Ovary (tissue), 9 donors: ENCODE results near the gene IL23R. TPM values are rescaled to one million over a fixed set of nuclear protein-coding genes. Genes with fewer than 3 reads are reported as not detected.

Experiments used
- DNase-seq, 5 donors: peaks; one replicate each; pipeline ENCODE4 v3.0.0-alpha.2; 2019 to 2020
- H3K27ac ChIP-seq, 2 donors: fragments of 200-600 bp; one replicate each; pipeline versions ENCODE4 v1.5.1 to v1.8.0; 2019 to 2022
- H3K27me3 ChIP-seq: fragments of 200-600 bp; one replicate; pipeline ENCODE4 v1.8.0; 2022
- H3K36me3 ChIP-seq: fragments of 200-600 bp; sonication (generic); one replicate; pipeline ENCODE4 v1.5.1; 2019
- H3K4me1 ChIP-seq: one replicate; pipeline ENCODE4 v1.8.1; 2013; ENCODE audit warnings: mild to moderate bottlenecking, moderate library complexity; ENCODE audit not compliant: insufficient read depth
- H3K4me3 ChIP-seq: fragments of 200-600 bp; sonication (generic); one replicate; pipeline ENCODE4 v1.5.1; 2017
- H3K9me3 ChIP-seq, 2 donors: fragments of 200-600 bp in 1 of 2; sonication (generic) in 1 of 2; one replicate each; pipeline versions ENCODE4 v1.5.1 to v1.8.1; 2013 to 2019; ENCODE audit warnings: mild to moderate bottlenecking in 1 of 2, moderate library complexity in 1 of 2
- EP300 ChIP-seq: sonication (generic); formaldehyde crosslinking; IDR thresholded peaks from one replicate; pipeline ENCODE4 v1.6.1; 2017; ENCODE audit warnings: antibody characterized with exemption
- POLR2A ChIP-seq: fragments of 450-650 bp; IDR thresholded peaks from one replicate; pipeline ENCODE4 v1.6.1; 2017; ENCODE audit warnings: antibody characterized with exemption, mild to moderate bottlenecking, moderate library complexity
- WGBS, 3 donors: extraction: QIAGEN DNeasy Blood & Tissue Kit in 1 of 3; methylation state at CpG; one replicate each; pipeline versions ENCODE4 v1.1.5 to v1.1.7; 2013 to 2017; 5-methylcytosine and 5-hydroxymethylcytosine counted together
- intact Hi-C, 4 donors: fragments of 100-400 bp; cut with DNase I; formaldehyde crosslinking; loops; one replicate each; pipeline versions ENCODE4 v1.11.0 to v1.15.1; 2022 to 2023
- polyA plus RNA-seq, 2 donors: library from polyadenylated mRNA; stranded (reverse); fragments of 200-250 nt in 1 of 2; fragments of 350-450 nt in 1 of 2; fragmentation: Illumina TruSeq in 1 of 2; extraction: RNeasy Lipid Tissue Mini Kit (QIAGEN cat#74804) in 1 of 2; gene quantifications; one replicate each; pipeline ENCODE4 v1.2.3, GENCODE V29; 2013 to 2014
- total RNA-seq, 7 donors: library from RNA; depleted of rRNA in 2 of 7; stranded (reverse); fragments of >200 nt in 2 of 7; fragmentation: NEBNext Ultra II Directional in 3 of 7; extraction: Animal tissue kit (Norgen Biotek cat#: 25700) in 3 of 7; gene quantifications; one replicate each; pipeline versions ENCODE4 v1.1.0 to v1.2.4, GENCODE V29; 2016 to 2023
- TF ChIP-seq, protein P1 (sequence below), 3 donors: fragments of 450-650 bp in 2 of 3; fragments of 200-600 bp in 1 of 3; IDR thresholded peaks; one replicate each; pipeline versions ENCODE4 v1.5.1 to v1.8.0; 2016 to 2022; ENCODE audit warnings: antibody characterized with exemption in 3 of 3, mild to moderate bottlenecking in 1 of 3
- donor health status: DM: no; HTN: no; CAD: no; lungs with moderate emphysema.
- donor health status: DM: no; HTN: no; CAD: no.
- donor health status: Bipolar disorder and iron deficiency.
- donor health status: DM: yes; HTN: yes; CAD: no.
- donor health status: DM: no; HTN: no; CAD: no.
- donor health status: DM: yes; HTN: yes; CAD: no.

IL23R gene
- total and polyA plus RNA-seq, 9 donors, result 0.02 to 0.68 TPM; not detected in 7

DNA sequence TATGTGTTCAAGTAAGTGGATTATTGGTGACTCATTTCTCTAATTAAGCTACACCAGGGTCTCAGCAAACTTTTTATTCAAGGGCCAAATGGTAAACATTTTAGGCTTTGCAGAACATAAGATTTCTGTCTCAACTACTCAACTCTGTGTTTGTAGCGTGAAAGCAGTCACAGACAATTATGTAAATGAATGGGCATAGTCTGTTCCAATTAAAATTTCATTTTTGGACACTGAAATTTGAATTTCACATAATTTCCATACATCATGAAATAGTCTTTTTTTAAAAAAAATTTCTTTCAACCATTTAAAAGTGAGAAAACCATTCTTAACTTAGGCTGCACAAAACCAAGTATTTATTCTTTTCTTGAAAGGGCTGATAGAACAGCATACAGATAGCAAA lies 50.1 kb downstream of the IL23R start:
- 96 to 100% (median 100%) methylated on average over 1 of the region's 1 CpG for WGBS, 3 donors
- no peaks in the 10 kb centered on the region for H3K9me3 ChIP-seq
- H3K27me3 ChIP-seq, result no peaks in the 10 kb centered on the region
- H3K36me3 ChIP-seq, result no peaks in the 10 kb centered on the region
- no peak overlapping the region for H3K27ac ChIP-seq
- no peak for DNase-seq
- no peaks in the 10 kb centered on the region for H3K4me1 ChIP-seq
- TF ChIP-seq EP300 (no peak), POLR2A (no peak)
- TF ChIP-seq, protein P1, sequence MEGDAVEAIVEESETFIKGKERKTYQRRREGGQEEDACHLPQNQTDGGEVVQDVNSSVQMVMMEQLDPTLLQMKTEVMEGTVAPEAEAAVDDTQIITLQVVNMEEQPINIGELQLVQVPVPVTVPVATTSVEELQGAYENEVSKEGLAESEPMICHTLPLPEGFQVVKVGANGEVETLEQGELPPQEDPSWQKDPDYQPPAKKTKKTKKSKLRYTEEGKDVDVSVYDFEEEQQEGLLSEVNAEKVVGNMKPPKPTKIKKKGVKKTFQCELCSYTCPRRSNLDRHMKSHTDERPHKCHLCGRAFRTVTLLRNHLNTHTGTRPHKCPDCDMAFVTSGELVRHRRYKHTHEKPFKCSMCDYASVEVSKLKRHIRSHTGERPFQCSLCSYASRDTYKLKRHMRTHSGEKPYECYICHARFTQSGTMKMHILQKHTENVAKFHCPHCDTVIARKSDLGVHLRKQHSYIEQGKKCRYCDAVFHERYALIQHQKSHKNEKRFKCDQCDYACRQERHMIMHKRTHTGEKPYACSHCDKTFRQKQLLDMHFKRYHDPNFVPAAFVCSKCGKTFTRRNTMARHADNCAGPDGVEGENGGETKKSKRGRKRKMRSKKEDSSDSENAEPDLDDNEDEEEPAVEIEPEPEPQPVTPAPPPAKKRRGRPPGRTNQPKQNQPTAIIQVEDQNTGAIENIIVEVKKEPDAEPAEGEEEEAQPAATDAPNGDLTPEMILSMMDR (IDR thresholded peaks at IDR 0.05), result no peak
- H3K4me3 ChIP-seq, result no peak overlapping the region
- intact Hi-C loops, result loop anchor here in 2 of 4 donors (5.0 to 10.0 kb wide), 2 partner anchors 278 to 281 kb away; no protein-coding TSS in a partner anchor

DNA sequence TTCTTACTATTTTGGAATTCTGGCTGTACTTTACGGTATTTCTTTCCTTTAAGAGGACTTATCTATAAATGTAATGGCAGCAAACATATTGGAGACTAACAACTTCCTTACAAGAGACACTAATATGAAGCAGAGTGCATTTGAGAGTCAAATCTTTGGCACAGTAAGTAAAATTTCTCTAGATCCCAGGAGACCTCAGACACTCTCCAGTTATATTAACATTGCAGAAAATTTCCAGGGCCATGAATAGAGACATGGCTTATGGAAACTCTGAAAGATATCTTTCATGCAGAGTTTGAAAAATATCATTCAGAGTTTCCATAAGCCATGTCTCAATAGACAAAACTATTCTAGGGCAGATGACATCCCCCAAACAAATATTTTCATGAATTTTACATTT lies 51.2 kb downstream of the IL23R start:
- WGBS, 3 donors, result 5 to 9% (median 6%) methylated on average over 1 of the region's 1 CpG
- intact Hi-C loops, result loop anchor here in 2 of 4 donors (5.0 to 10.0 kb wide), 2 partner anchors 277 to 280 kb away; no protein-coding TSS in a partner anchor

DNA sequence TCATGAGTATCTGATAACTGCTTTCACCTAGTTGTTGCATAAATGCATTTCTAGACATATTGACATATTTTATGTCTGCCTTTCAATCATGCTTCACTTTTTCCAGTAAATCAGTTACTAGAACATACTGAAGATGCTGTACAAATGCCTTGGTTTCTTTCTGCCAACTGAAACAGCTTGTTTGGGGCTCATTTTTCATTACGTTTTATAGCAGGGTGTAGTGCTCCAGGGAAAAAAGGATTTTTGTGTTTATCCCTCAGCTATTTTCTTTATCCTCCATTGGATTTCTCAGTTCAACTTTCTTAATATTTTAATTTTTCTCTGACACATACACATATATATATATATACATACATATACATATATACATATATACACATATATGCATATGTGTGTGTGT lies 51.7 kb downstream of the IL23R start:
- 27 to 49% (median 31%) methylated on average over 1 of the region's 1 CpG for WGBS, 3 donors
- no peaks in the 10 kb centered on the region for H3K9me3 ChIP-seq
- H3K4me3 ChIP-seq, result no peak overlapping the region
- TF ChIP-seq POLR2A, result no peak
- TF ChIP-seq, protein P1 (IDR thresholded peaks at IDR 0.05), result no peak
- TF ChIP-seq EP300, result no peak
- no peaks in the 10 kb centered on the region for H3K4me1 ChIP-seq
- no peak overlapping the region for H3K27ac ChIP-seq
- intact Hi-C loops, result loop anchor here in 2 of 4 donors (5.0 to 10.0 kb wide), 2 partner anchors 277 to 279 kb away; no protein-coding TSS in a partner anchor
- no peaks in the 10 kb centered on the region for H3K27me3 ChIP-seq
- no peaks in the 10 kb centered on the region for H3K36me3 ChIP-seq
- DNase-seq, result no peak

More for the DNA sequence above, 51.2 kb downstream of the IL23R start:
- Histone ChIP-seq H3K27me3 (no peaks in the 10 kb centered on the region), H3K9me3 (no peaks in the 10 kb centered on the region), H3K27ac (no peak overlapping the region), H3K4me1 (no peaks in the 10 kb centered on the region), H3K4me3 (no peak overlapping the region), H3K36me3 (no peaks in the 10 kb centered on the region)
- no peak for TF ChIP-seq EP300
- no peak for DNase-seq

DNA sequence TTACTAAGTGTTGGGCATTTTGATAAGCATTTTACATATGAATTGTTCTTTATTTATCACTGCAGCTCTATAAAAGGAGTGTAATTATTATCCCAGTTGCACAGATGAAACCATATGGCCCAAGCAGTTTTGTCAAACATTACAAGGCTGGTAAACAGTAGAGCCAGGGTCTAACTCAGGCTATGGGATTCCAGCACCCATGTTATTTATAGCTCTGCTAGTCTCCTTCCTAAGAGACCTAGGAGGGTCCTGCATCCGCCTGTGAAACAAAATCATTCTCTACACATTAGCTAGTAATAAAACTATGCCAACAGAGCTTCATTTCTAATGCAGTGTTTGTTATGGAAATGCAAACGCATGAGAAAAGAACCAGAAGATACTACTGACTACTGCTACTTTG lies 58.6 kb downstream of the IL23R start:
- Histone ChIP-seq H3K9me3 (no peaks in the 10 kb centered on the region), H3K4me1 (no peaks in the 10 kb centered on the region), H3K27me3 (no peaks in the 10 kb centered on the region), H3K27ac (no peak overlapping the region), H3K36me3 (no peaks in the 10 kb centered on the region), H3K4me3 (no peak overlapping the region)
- intact Hi-C loops, result loop anchor here in 1 of 4 donors (10.0 kb wide), 1 partner anchor 270 kb away; no protein-coding TSS in a partner anchor
- no peak for TF ChIP-seq EP300
- TF ChIP-seq, protein P1 (IDR thresholded peaks at IDR 0.05), result no peak
- TF ChIP-seq POLR2A, result no peak
- DNase-seq, result no peak
- 53 to 74% (median 55%) methylated on average over 2 of the region's 2 CpGs for WGBS, 3 donors

DNA sequence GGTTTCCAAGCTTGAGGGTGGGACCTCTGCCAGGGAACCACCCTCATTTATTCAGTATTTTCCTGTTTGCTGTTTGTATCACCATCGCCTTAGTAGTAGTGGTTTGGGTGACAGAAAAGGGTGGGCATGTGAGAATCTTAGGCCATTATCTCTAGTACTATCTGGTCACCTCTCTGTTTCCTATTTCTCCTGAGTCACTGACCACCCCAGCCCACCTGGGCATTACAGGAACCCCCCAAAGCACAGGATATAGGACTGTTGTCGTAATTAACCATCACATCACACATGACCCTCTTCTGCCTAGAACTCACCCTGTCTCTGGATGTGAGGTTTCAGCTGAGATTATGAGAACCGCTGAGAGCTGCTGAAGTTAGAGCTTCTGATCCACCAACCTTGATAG lies 60.4 kb downstream of the IL23R start:
- H3K27me3 ChIP-seq, result no peaks in the 10 kb centered on the region
- no peaks in the 10 kb centered on the region for H3K4me1 ChIP-seq
- 88 to 95% (median 94%) methylated on average over 3 of the region's 3 CpGs for WGBS, 3 donors
- H3K4me3 ChIP-seq, result no peak overlapping the region
- no peak overlapping the region for H3K27ac ChIP-seq
- TF ChIP-seq, protein P1 (IDR thresholded peaks at IDR 0.05), result no peak
- TF ChIP-seq POLR2A, result no peak
- no peaks in the 10 kb centered on the region for H3K9me3 ChIP-seq
- DNase-seq, result no peak
- no peaks in the 10 kb centered on the region for H3K36me3 ChIP-seq
- intact Hi-C loops, result loop anchor here in 1 of 4 donors (10.0 kb wide), 1 partner anchor 268 kb away; no protein-coding TSS in a partner anchor
